ENCODE data around the gene CNTNAP4. TPM values are rescaled to one million over a fixed set of nuclear protein-coding genes. Genes with fewer than 3 reads are reported as not detected.

Gene CNTNAP4
- total RNA-seq, 1 experiment from 2014 or later: not detected

DNA sequence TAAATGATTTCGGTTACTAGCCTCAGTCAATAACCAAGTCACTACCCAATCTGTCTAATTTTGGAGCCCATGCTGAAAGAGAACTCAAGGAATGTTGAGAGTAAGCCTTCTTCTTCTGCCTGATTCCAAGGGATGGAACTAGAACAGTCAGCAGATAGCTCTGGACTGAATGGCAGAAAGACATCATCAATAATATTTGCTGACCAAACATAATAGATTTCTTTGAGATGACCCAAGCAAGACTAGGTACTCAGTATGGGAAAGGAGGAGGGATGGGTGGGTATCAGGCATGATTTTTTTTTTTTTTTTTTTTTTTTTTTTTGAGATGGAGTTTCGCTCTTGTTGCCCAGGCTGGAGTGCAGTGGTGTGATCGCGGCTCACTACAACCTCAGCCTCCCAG is 330.1 kb downstream of the CNTNAP4 start:
- ChIA-PET POLR2A (ENCODE audit: unreplicated experiment) (no interaction called here), CTCF (no interaction called here)
- Histone ChIP-seq H3K79me2 (ENCODE audit: low read depth) (no peaks in the 10 kb centered on the region), H3K4me2 (no peak overlapping the region), H2AFZ (no peak overlapping the region), H3K4me1 (replicated peaks; ENCODE audit: insufficient read depth) (no peaks in the 10 kb centered on the region), H3K27ac (no peak overlapping the region), H3K9me3 (ENCODE audit: insufficient read depth, low read depth) (no peaks in the 10 kb centered on the region), H3K36me3 (ENCODE audit: low read depth) (no peaks in the 10 kb centered on the region), H3K4me3 (no peak overlapping the region), H4K20me1 (ENCODE audit: insufficient read depth) (no peaks in the 10 kb centered on the region), H3K9me2 (ENCODE audit: insufficient read depth) (no peaks in the 10 kb centered on the region), H3F3A (ENCODE audit: insufficient read depth, low read depth) (no peaks in the 10 kb centered on the region), H3K27me3 (ENCODE audit: insufficient read depth, low read depth) (no peaks in the 10 kb centered on the region)
- TF ChIP-seq EZH2 (IDR thresholded peaks at IDR 0.05; ENCODE audit: low read depth) (no peak), CTCF (conservative IDR thresholded peaks at IDR 0.05) (no peak)
- BruUV-seq (replicated peaks): no TSS peak
- intact Hi-C loops (cut with micrococcal nuclease; ENCODE audit: unreplicated experiment): no loop called here
- no peak for DNase-seq
